CD4-positive, CD25-positive, alpha-beta regulatory T cell (primary cell): ENCODE data around the gene AACS. TPM values are rescaled to one million over a fixed set of nuclear protein-coding genes. Genes with fewer than 3 reads are reported as not detected.

Source experiments
- ATAC-seq, 2 donors: fragments of 150-1000 bp; cut with Tn5 transposase; one replicate each; pipeline ENCODE4 v1.10.0; 2021; ENCODE audit warnings: low read depth in 2 of 2, moderate number of reproducible peaks in 2 of 2, moderate library complexity in 1 of 2
- DNase-seq, 3 donors: peaks; one replicate each; pipeline versions ENCODE4 v3.0.0 to v3.0.0-alpha.2; 2012 to 2022; ENCODE audit warnings: mixed read lengths in 1 of 3
- H3K27ac ChIP-seq: one replicate; pipeline ENCODE4 v1.7.0; 2013; ENCODE audit warnings: mild to moderate bottlenecking, low read length; ENCODE audit not compliant: insufficient read depth, poor library complexity, severe bottlenecking
- H3K27me3 ChIP-seq: one replicate; pipeline ENCODE4 v1.7.0; 2013; ENCODE audit warnings: low read length; ENCODE audit not compliant: control insufficient read depth, insufficient read depth
- H3K36me3 ChIP-seq: one replicate; pipeline ENCODE4 v1.7.0; 2013; ENCODE audit warnings: mild to moderate bottlenecking, low read length, moderate library complexity; ENCODE audit not compliant: control insufficient read depth, insufficient read depth
- H3K4me1 ChIP-seq: 2 replicates; pipeline ENCODE4 v1.7.0; 2013; ENCODE audit warnings: mild to moderate bottlenecking, low read length; ENCODE audit not compliant: insufficient read depth, control insufficient read depth, poor library complexity, severe bottlenecking
- H3K4me3 ChIP-seq: one replicate; pipeline ENCODE4 v1.7.0; 2013; ENCODE audit warnings: low read depth, mild to moderate bottlenecking, low read length, moderate library complexity
- H3K9me3 ChIP-seq, 2 experiments: 1 replicate in 1 of 2; 2 replicates in 1 of 2; pipeline ENCODE4 v1.7.0; 2013; ENCODE audit warnings: low read length in 2 of 2, mild to moderate bottlenecking in 1 of 2, moderate library complexity in 1 of 2; ENCODE audit not compliant: control insufficient read depth in 2 of 2
- H3K27ac Mint-ChIP-seq, 3 donors: one replicate each; pipeline ENCODE4 v1.8.0; 2020 to 2022; ENCODE audit warnings: mild to moderate bottlenecking in 3 of 3, mixed read lengths in 3 of 3, moderate library complexity in 2 of 3
- H3K27me3 Mint-ChIP-seq: one replicate; pipeline ENCODE4 v1.8.0; 2022; ENCODE audit warnings: mild to moderate bottlenecking, mixed read lengths
- H3K36me3 Mint-ChIP-seq: one replicate; pipeline ENCODE4 v1.8.0; 2020; ENCODE audit warnings: mixed read lengths
- H3K4me1 Mint-ChIP-seq, 4 donors: one replicate each; pipeline ENCODE4 v1.8.0; 2020 to 2022; ENCODE audit warnings: mixed read lengths in 4 of 4, mild to moderate bottlenecking in 1 of 4
- H3K4me3 Mint-ChIP-seq, 4 donors: one replicate each; pipeline ENCODE4 v1.8.0; 2020 to 2022; ENCODE audit warnings: mild to moderate bottlenecking in 4 of 4, mixed read lengths in 4 of 4, moderate library complexity in 3 of 4
- H3K9me3 Mint-ChIP-seq, 7 donors: one replicate each; pipeline ENCODE4 v1.8.0; 2020 to 2022; ENCODE audit warnings: mixed read lengths in 7 of 7, mild to moderate bottlenecking in 3 of 7, moderate library complexity in 2 of 7
- polyA plus RNA-seq, 4 donors: library from polyadenylated mRNA; unstranded; fragments of 300-500 nt; fragmentation: Illumina TruSeq; gene quantifications; one replicate each; pipeline ENCODE4 v1.2.3, GENCODE V29; 2021
- total RNA-seq: library from RNA; stranded (reverse); gene quantifications from one replicate; pipeline ENCODE4 v1.2.3, GENCODE V29; 2022

The AACS gene
- total and polyA plus RNA-seq, 5 donors from 2014 or later = 5.4 to 8.8 (median 7.8) TPM

- Histone ChIP-seq H3K36me3 (no peaks in the 10 kb centered on the region), H3K27me3 (no peaks in the 10 kb centered on the region), H3K27ac (no peak overlapping the region), H3K4me3 (no peak overlapping the region), H3K9me3 (peaks cover 0 to 6% of the 10 kb centered on the region in 2 experiments), H3K4me1 (no peaks in the 10 kb centered on the region)
- no peak overlapping the region for H3K4me3 Mint-ChIP-seq
- peaks cover 4% of the 10 kb centered on the region for H3K27me3 Mint-ChIP-seq
- peaks cover 0 to 3% (median 0%) of the 10 kb centered on the region in 7 donors for H3K9me3 Mint-ChIP-seq
- H3K4me1 Mint-ChIP-seq = no peaks in the 10 kb centered on the region
- ATAC-seq = no peak
- no peak overlapping the region for H3K27ac Mint-ChIP-seq
- DNase-seq = no peak
- H3K36me3 Mint-ChIP-seq = no peaks in the 10 kb centered on the region
Observed at GRCh38 chr12:125038976-125039625, 26.1 kb upstream of the AACS start.

DNA sequence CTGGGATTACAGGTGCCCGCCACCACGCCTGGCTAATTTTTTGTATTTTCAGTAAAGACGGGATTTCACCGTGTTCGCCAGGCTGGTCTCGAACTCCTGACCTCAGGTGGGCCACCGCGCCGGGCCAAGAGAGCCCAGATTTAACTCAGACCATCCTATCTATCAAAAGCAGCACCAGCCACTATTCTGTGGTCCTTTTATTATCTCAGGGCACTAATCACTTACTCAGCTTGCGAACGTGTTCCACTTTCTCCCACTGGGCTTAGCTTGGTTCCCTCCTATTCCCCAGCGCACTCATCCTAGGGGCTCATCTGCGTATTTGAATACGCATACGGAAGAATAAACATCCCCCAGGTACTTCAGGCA, 16.2 kb upstream of the AACS start:
- DNase-seq = no peak
- Mint-ChIP-seq H3K36me3 (no peaks in the 10 kb centered on the region), H3K4me3 (peak overlapping the region; percentile 88 to 94 (median 90)), H3K27me3 (peaks cover 17% of the 10 kb centered on the region), H3K4me1 (peaks cover 2 to 17% (median 8%) of the 10 kb centered on the region in 4 donors), H3K9me3 (no peaks in the 10 kb centered on the region), H3K27ac (peak overlapping the region; percentile 32 to 84 (median 50))
- Histone ChIP-seq H3K4me1 (peaks cover 4% of the 10 kb centered on the region), H3K4me3 (peak overlapping the region; percentile 81), H3K9me3 (no peaks in the 10 kb centered on the region), H3K36me3 (no peaks in the 10 kb centered on the region), H3K27me3 (no peaks in the 10 kb centered on the region), H3K27ac (peak overlapping the region; percentile 49)
- no peak for ATAC-seq

- Mint-ChIP-seq H3K27ac (peak overlapping the region in 1 of 3 donors; percentile 41), H3K9me3 (peaks cover 0 to 1% (median 0%) of the 10 kb centered on the region in 7 donors), H3K4me3 (peak overlapping the region; percentile 65 to 89 (median 88)), H3K4me1 (peaks cover 2 to 17% (median 8%) of the 10 kb centered on the region in 4 donors), H3K27me3 (peaks cover 17% of the 10 kb centered on the region), H3K36me3 (no peaks in the 10 kb centered on the region)
- no peaks in the 10 kb centered on the region for H3K27me3 ChIP-seq
- H3K4me1 ChIP-seq = peaks cover 4% of the 10 kb centered on the region
- no peaks in the 10 kb centered on the region for H3K36me3 ChIP-seq
- no peak for ATAC-seq
- no peak for DNase-seq
- no peaks in the 10 kb centered on the region for H3K9me3 ChIP-seq
- H3K4me3 ChIP-seq = no peak overlapping the region
- H3K27ac ChIP-seq = no peak overlapping the region
Observed at GRCh38 chr12:125050446-125050845, 14.8 kb upstream of the AACS start.

GRCh38 chr12:125050868-125051267, 14.4 kb upstream of the AACS start:
- Mint-ChIP-seq H3K27ac (peak overlapping the region in 2 of 3 donors; percentile 7 to 41), H3K36me3 (no peaks in the 10 kb centered on the region), H3K4me3 (peak overlapping the region; percentile 65 to 89 (median 88)), H3K9me3 (peaks cover 0 to 3% (median 0%) of the 10 kb centered on the region in 7 donors), H3K4me1 (peaks cover 2 to 17% (median 8%) of the 10 kb centered on the region in 4 donors), H3K27me3 (peaks cover 19% of the 10 kb centered on the region)
- peaks cover 4% of the 10 kb centered on the region for H3K4me1 ChIP-seq
- H3K4me3 ChIP-seq = no peak overlapping the region
- H3K36me3 ChIP-seq = no peaks in the 10 kb centered on the region
- no peaks in the 10 kb centered on the region for H3K9me3 ChIP-seq
- no peaks in the 10 kb centered on the region for H3K27me3 ChIP-seq
- ATAC-seq (no peak), DNase-seq (no peak)
- no peak overlapping the region for H3K27ac ChIP-seq

- Mint-ChIP-seq H3K36me3 (no peaks in the 10 kb centered on the region), H3K9me3 (peaks cover 0 to 3% (median 0%) of the 10 kb centered on the region in 7 donors), H3K27ac (no peak overlapping the region), H3K27me3 (peaks cover 30% of the 10 kb centered on the region), H3K4me3 (no peak overlapping the region), H3K4me1 (peaks cover 2 to 17% (median 8%) of the 10 kb centered on the region in 4 donors)
- H3K9me3 ChIP-seq = no peaks in the 10 kb centered on the region
- no peaks in the 10 kb centered on the region for H3K36me3 ChIP-seq
- peaks cover 4% of the 10 kb centered on the region for H3K4me1 ChIP-seq
- ATAC-seq (no peak), DNase-seq (no peak)
- no peak overlapping the region for H3K4me3 ChIP-seq
- H3K27ac ChIP-seq = no peak overlapping the region
- H3K27me3 ChIP-seq = no peaks in the 10 kb centered on the region
Observed at GRCh38 chr12:125053821-125054220, 11.4 kb upstream of the AACS start.

- peaks cover 0 to 4% (median 0%) of the 10 kb centered on the region in 7 donors for H3K9me3 Mint-ChIP-seq
- H3K27me3 ChIP-seq = no peaks in the 10 kb centered on the region
- no peaks in the 10 kb centered on the region for H3K4me1 ChIP-seq
- DNase-seq (no peak), ATAC-seq (no peak)
- H3K27me3 Mint-ChIP-seq = peaks cover 31% of the 10 kb centered on the region
- no peak overlapping the region for H3K27ac ChIP-seq
- H3K4me3 ChIP-seq = no peak overlapping the region
- no peaks in the 10 kb centered on the region for H3K36me3 Mint-ChIP-seq
- H3K27ac Mint-ChIP-seq = no peak overlapping the region
- no peaks in the 10 kb centered on the region for H3K36me3 ChIP-seq
- H3K9me3 ChIP-seq = no peaks in the 10 kb centered on the region
- no peak overlapping the region for H3K4me3 Mint-ChIP-seq
- H3K4me1 Mint-ChIP-seq = peaks cover 0 to 8% (median under 1%) of the 10 kb centered on the region in 4 donors
Observed at GRCh38 chr12:125055591-125055990, 9.6 kb upstream of the AACS start.

GRCh38 chr12:125056306-125056705, 8.9 kb upstream of the AACS start:
- Histone ChIP-seq H3K9me3 (no peaks in the 10 kb centered on the region), H3K4me3 (no peak overlapping the region), H3K27me3 (no peaks in the 10 kb centered on the region), H3K36me3 (no peaks in the 10 kb centered on the region), H3K27ac (no peak overlapping the region), H3K4me1 (no peaks in the 10 kb centered on the region)
- ATAC-seq (no peak), DNase-seq (no peak)
- H3K9me3 Mint-ChIP-seq = peaks cover 0 to 4% (median 0%) of the 10 kb centered on the region in 7 donors
- H3K27ac Mint-ChIP-seq = no peak overlapping the region
- no peaks in the 10 kb centered on the region for H3K36me3 Mint-ChIP-seq
- no peak overlapping the region for H3K4me3 Mint-ChIP-seq
- peaks cover 0 to 3% (median 0%) of the 10 kb centered on the region in 4 donors for H3K4me1 Mint-ChIP-seq
- H3K27me3 Mint-ChIP-seq = peaks cover 25% of the 10 kb centered on the region

GRCh38 chr12:125057708-125058107, 7.5 kb upstream of the AACS start:
- Mint-ChIP-seq H3K36me3 (no peaks in the 10 kb centered on the region), H3K27me3 (peaks cover 30% of the 10 kb centered on the region), H3K27ac (no peak overlapping the region), H3K9me3 (peaks cover 0 to 4% (median 0%) of the 10 kb centered on the region in 7 donors), H3K4me3 (no peak overlapping the region), H3K4me1 (no peaks in the 10 kb centered on the region)
- no peak for ATAC-seq
- no peak for DNase-seq
- Histone ChIP-seq H3K4me3 (no peak overlapping the region), H3K9me3 (no peaks in the 10 kb centered on the region), H3K4me1 (no peaks in the 10 kb centered on the region), H3K36me3 (no peaks in the 10 kb centered on the region), H3K27ac (no peak overlapping the region), H3K27me3 (no peaks in the 10 kb centered on the region)
